GM20000 (cell line): ENCODE measurements around the gene VPS25.
A peak's percentile ranks its signal among the peaks of the same experiment; 100 is the strongest.
"Not testable (repeated sequence)": the region's sequence is repeated elsewhere in the genome, so short reads cannot be mapped to it uniquely, and the experiment has no call there.

Source experiments
- DNase-seq: peaks from one replicate; pipeline ENCODE4 v3.0.0; 2012; ENCODE audit warnings: low spot score
- CTCF ChIP-seq: IDR thresholded peaks from 2 replicates; pipeline ENCODE4 v1.5.1; 2012; ENCODE audit warnings: mild to moderate bottlenecking, control low read depth; ENCODE audit errors: extremely low read depth, missing control alignments

VPS25 gene

GRCh38 chr17:42773290-42774035 lies at the start of gene VPS25:
Gene VPS25 (plus strand): TSS chr17:42773449. CDS start chr17:42773476, 27 bp downstream.
- DNase-seq, result peak; percentile 89
- TF ChIP-seq CTCF, result no peak

GRCh38 chr17:42723636-42724035 lies 49.6 kb upstream of the VPS25 start:
- no peak for TF ChIP-seq CTCF
- no peak for DNase-seq

GRCh38 chr17:42725143-42725542 lies 48.1 kb upstream of the VPS25 start:
- no peak for TF ChIP-seq CTCF
- no peak for DNase-seq

GRCh38 chr17:42740699-42741098 lies 32.5 kb upstream of the VPS25 start:
- DNase-seq, result no peak
- no peak for TF ChIP-seq CTCF

- not testable (repeated sequence) for DNase-seq
These were observed 30.3 kb upstream of the VPS25 start for GRCh38 chr17:42742916-42743315.

GRCh38 chr17:42743595-42744282 lies 29.5 kb upstream of the VPS25 start:
- DNase-seq, result no peak
- TF ChIP-seq CTCF, result no peak

GRCh38 chr17:42744283-42744805 lies 28.9 kb upstream of the VPS25 start:
- TF ChIP-seq CTCF, result no peak
- peak; percentile 74 for DNase-seq
